Measurements from ENCODE around the gene PHLPP1. TPM values are rescaled to one million over a fixed set of nuclear protein-coding genes. Genes with fewer than 3 reads are reported as not detected.

Gene PHLPP1
- total RNA-seq, 2 donors from 2014 or later = 8.1 to 11.6 TPM

GRCh38 chr18:62812242-62812641, 96.9 kb downstream of the PHLPP1 start:
- no peak for TF ChIP-seq CTCF (IDR thresholded peaks at IDR 0.05)
- Histone ChIP-seq H3K4me1 (ENCODE audit: control insufficient read depth in 1 of 2, low read depth in 2 of 2) (peaks cover 6 to 8% of the 10 kb centered on the region in 2 donors), H3K36me3 (no peaks in the 10 kb centered on the region), H3K27me3 (replicated peaks; ENCODE audit: insufficient read depth) (no peaks in the 10 kb centered on the region), H3K4me3 (no peak overlapping the region), H3K27ac (no peak overlapping the region), H3K9me3 (no peaks in the 10 kb centered on the region)
- ATAC-seq (ENCODE audit: insufficient number of reproducible peaks, low FRiP score, low read depth) = no peak
- no peak for DNase-seq (ENCODE audit: low spot score)

- no peaks in the 10 kb centered on the region for H3K27me3 ChIP-seq (replicated peaks; ENCODE audit: insufficient read depth)
- H3K27ac ChIP-seq = no peak overlapping the region
- H3K4me1 ChIP-seq (ENCODE audit: control insufficient read depth in 1 of 2, low read depth in 2 of 2) = peaks cover 6 to 8% of the 10 kb centered on the region in 2 donors
- ATAC-seq (ENCODE audit: insufficient number of reproducible peaks, low FRiP score, low read depth) (no peak), DNase-seq (ENCODE audit: low spot score) (no peak)
- H3K9me3 ChIP-seq = no peaks in the 10 kb centered on the region
- H3K36me3 ChIP-seq = no peaks in the 10 kb centered on the region
- no peak overlapping the region for H3K4me3 ChIP-seq
- TF ChIP-seq CTCF (IDR thresholded peaks at IDR 0.05) = no peak
These were observed 97.5 kb downstream of the PHLPP1 start for GRCh38 chr18:62812876-62813275.

GRCh38 chr18:62814132-62814759, 98.9 kb downstream of the PHLPP1 start:
- no peaks in the 10 kb centered on the region for H3K9me3 ChIP-seq
- H3K4me1 ChIP-seq (ENCODE audit: control insufficient read depth in 1 of 2, low read depth in 2 of 2) = peaks cover 6 to 8% of the 10 kb centered on the region in 2 donors
- DNase-seq (ENCODE audit: low spot score) (no peak), ATAC-seq (ENCODE audit: insufficient number of reproducible peaks, low FRiP score, low read depth) (no peak)
- no peaks in the 10 kb centered on the region for H3K36me3 ChIP-seq
- no peak for TF ChIP-seq CTCF (IDR thresholded peaks at IDR 0.05)
- no peak overlapping the region for H3K4me3 ChIP-seq
- no peaks in the 10 kb centered on the region for H3K27me3 ChIP-seq (replicated peaks; ENCODE audit: insufficient read depth)
- no peak overlapping the region for H3K27ac ChIP-seq

GRCh38 chr18:62825382-62825781, 110.0 kb downstream of the PHLPP1 start:
- Histone ChIP-seq H3K27me3 (replicated peaks; ENCODE audit: insufficient read depth) (no peaks in the 10 kb centered on the region), H3K27ac (no peak overlapping the region), H3K36me3 (no peaks in the 10 kb centered on the region), H3K4me1 (ENCODE audit: control insufficient read depth in 1 of 2, low read depth in 2 of 2) (peaks cover 9 to 20% of the 10 kb centered on the region in 2 donors), H3K4me3 (no peak overlapping the region), H3K9me3 (no peaks in the 10 kb centered on the region)
- no peak for TF ChIP-seq CTCF (IDR thresholded peaks at IDR 0.05)
- no peak for ATAC-seq (ENCODE audit: insufficient number of reproducible peaks, low FRiP score, low read depth)
- no peak for DNase-seq (ENCODE audit: low spot score)

GRCh38 chr18:62827397-62827796, 112.1 kb downstream of the PHLPP1 start:
- H3K27me3 ChIP-seq (replicated peaks; ENCODE audit: insufficient read depth) = no peaks in the 10 kb centered on the region
- no peaks in the 10 kb centered on the region for H3K36me3 ChIP-seq
- TF ChIP-seq CTCF (IDR thresholded peaks at IDR 0.05) = no peak
- DNase-seq (ENCODE audit: low spot score) = no peak
- no peaks in the 10 kb centered on the region for H3K9me3 ChIP-seq
- H3K27ac ChIP-seq = no peak overlapping the region
- H3K4me1 ChIP-seq (ENCODE audit: control insufficient read depth in 1 of 2, low read depth in 2 of 2) = peaks cover 9 to 27% of the 10 kb centered on the region in 2 donors
- no peak for ATAC-seq (ENCODE audit: insufficient number of reproducible peaks, low FRiP score, low read depth)
- no peak overlapping the region for H3K4me3 ChIP-seq

Measured in thoracic aorta (tissue), 2 donors.